Measurements from ENCODE around the gene SLC13A4. TPM values are rescaled to one million over a fixed set of nuclear protein-coding genes. Genes with fewer than 3 reads are reported as not detected.

The SLC13A4 gene
- total and polyA plus RNA-seq, 2 donors (not counting 3 experiments of a cell fraction or from before 2014, with no cell fraction given), result not detected

DNA sequence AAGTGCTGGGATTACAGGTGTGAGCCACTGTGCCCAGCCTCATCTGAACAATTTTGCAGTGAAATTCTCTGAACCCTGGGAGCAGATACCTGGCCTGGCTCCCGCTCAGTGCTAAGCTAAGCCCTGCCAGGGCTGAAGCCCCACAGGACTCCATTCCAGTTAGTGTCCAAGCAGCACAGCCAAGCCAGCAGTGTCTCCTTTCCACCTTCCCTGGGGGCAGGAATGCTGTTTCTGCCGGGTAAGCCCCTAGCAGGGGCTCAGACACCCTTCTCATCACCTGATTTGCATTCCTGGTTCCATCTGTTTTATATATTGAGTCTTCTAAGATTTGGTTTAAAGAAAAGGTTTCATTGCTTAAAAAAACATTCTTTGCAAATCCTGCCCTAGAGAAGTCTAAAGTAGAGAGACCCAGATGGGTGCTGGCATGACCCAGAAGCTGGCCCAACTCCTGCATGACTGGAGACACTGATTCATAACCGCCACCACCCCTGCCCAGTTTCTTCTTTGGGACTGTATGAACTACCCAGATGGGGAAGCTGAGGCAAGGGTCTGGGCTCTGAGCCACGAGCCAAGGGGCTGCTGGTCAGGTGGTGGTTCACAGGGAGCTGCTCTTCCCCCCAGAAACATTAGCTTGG is 14.0 kb downstream of the SLC13A4 start:
- H4K20me1 ChIP-seq (replicated peaks; ENCODE audit: control insufficient read depth, extremely low read depth, insufficient read depth, low read length), result no peaks in the 10 kb centered on the region
- FAIRE-seq (no peak), DNase-seq (ENCODE audit: low read depth, low spot score) (no peak)
- H3K4me3 ChIP-seq (replicated peaks in 1 of 3; ENCODE audit: insufficient read depth in 1 of 3, low read depth in 1 of 3, low read length in 3 of 3), result no peak overlapping the region
- peaks cover 15% of the 10 kb centered on the region for H3K4me1 ChIP-seq (ENCODE audit: control insufficient read depth, extremely low read depth, insufficient read depth, low read length)
- H3K9me3 ChIP-seq (replicated peaks; ENCODE audit: control insufficient read depth, insufficient read depth, low read length), result no peaks in the 10 kb centered on the region
- H3K4me2 ChIP-seq (ENCODE audit: insufficient read depth, low read length), result no peak overlapping the region
- H3K9ac ChIP-seq (replicated peaks; ENCODE audit: extremely low read depth, insufficient read depth, low read length), result no peak overlapping the region
- no peak for TF ChIP-seq MYC (IDR thresholded peaks at IDR 0.05; ENCODE audit: low read depth, low read length)
- TF ChIP-seq POLR2A (IDR thresholded peaks at IDR 0.05; ENCODE audit: low read depth, low read length), result no peak
- TF ChIP-seq CTCF (IDR thresholded peaks at IDR 0.05; ENCODE audit: extremely low read depth in 1 of 2, insufficient read depth in 1 of 2, low read depth in 1 of 2, low read length in 2 of 2), result no peak
- no peak for TF ChIP-seq FOS (IDR thresholded peaks at IDR 0.05; ENCODE audit: borderline replicate concordance, insufficient read depth, low read length)
- no peak for TF ChIP-seq JUN (IDR thresholded peaks at IDR 0.05; ENCODE audit: borderline replicate concordance, insufficient read depth, insufficient read length, low read depth)
- no peak for TF ChIP-seq EZH2 (IDR thresholded peaks at IDR 0.05; ENCODE audit: borderline replicate concordance, low read depth, low read length, severe bottlenecking)
- no peak for TF ChIP-seq POLR2AphosphoS5 (IDR thresholded peaks at IDR 0.05; ENCODE audit: insufficient read depth, low read depth, low read length)
- no peak for TF ChIP-seq GATA2 (IDR thresholded peaks at IDR 0.05; ENCODE audit: insufficient read depth, insufficient read length, low read depth, low read length)
- no peak for TF ChIP-seq MAX (IDR thresholded peaks at IDR 0.05; ENCODE audit: insufficient read depth, insufficient read length)
- no peak overlapping the region for H3K27ac ChIP-seq (ENCODE audit: insufficient read depth, low read depth, low read length)
- dilution Hi-C loops (cut with MboI; ENCODE audit: extremely low pct_ligation_motif_present, low sequenced_read_pairs) (no loop called here), intact Hi-C loops (cut with micrococcal nuclease) (loop anchor here (5.0 kb wide), 2 partner anchors 33 to 83 kb away; partner anchors contain the start of gene FAM180A)
- H3K79me2 ChIP-seq (ENCODE audit: control insufficient read depth, insufficient read depth, low read length), result no peaks in the 10 kb centered on the region
- H2AFZ ChIP-seq (ENCODE audit: low read depth, low read length), result no peak overlapping the region
- ChIA-PET CTCF (interaction anchor here (1.0 to 3.7 kb wide), 6 partner anchors 9 to 51 kb away, joined by 3 to 14 read pairs (median 7); partner anchors contain the start of gene STMP1), POLR2A (no interaction called here)
- no peaks in the 10 kb centered on the region for H3K27me3 ChIP-seq (ENCODE audit: control insufficient read depth in 2 of 2, insufficient read depth in 2 of 2, low read length in 2 of 2)
- no peaks in the 10 kb centered on the region for H3K9me1 ChIP-seq (replicated peaks; ENCODE audit: control insufficient read depth, extremely low read depth, insufficient read depth, low read length)
- H3K36me3 ChIP-seq (ENCODE audit: control insufficient read depth in 2 of 2, extremely low read depth in 1 of 2, insufficient read depth in 2 of 2, low read length in 2 of 2), result no peaks in the 10 kb centered on the region
- BruUV-seq (replicated peaks), result no TSS peak
